ENCODE data around the gene APOBEC3B. TPM values are rescaled to one million over a fixed set of nuclear protein-coding genes. Genes with fewer than 3 reads are reported as not detected.

Gene APOBEC3B
- polyA plus RNA-seq, 2 donors = 3.4 to 4.6 TPM

GRCh38 chr22:38949889-38950405 lies 32.2 kb upstream of the APOBEC3B start:
- Histone ChIP-seq H3K4me3 (ENCODE audit: low read depth in 1 of 2, low read length in 2 of 2) (no peak overlapping the region), H3K27me3 (ENCODE audit: control insufficient read depth in 1 of 2, insufficient read depth in 2 of 2, low read length in 2 of 2) (no peaks in the 10 kb centered on the region), H3K9me3 (ENCODE audit: control insufficient read depth in 2 of 2, insufficient read depth in 1 of 2, low read depth in 1 of 2, low read length in 1 of 2) (no peaks in the 10 kb centered on the region), H3K36me3 (ENCODE audit: control insufficient read depth in 2 of 2, insufficient read depth in 2 of 2, low read length in 1 of 2) (no peaks in the 10 kb centered on the region), H3K27ac (ENCODE audit: low read depth in 2 of 2, low read length in 1 of 2) (no peak overlapping the region), H3K4me1 (ENCODE audit: control insufficient read depth in 2 of 2, insufficient read depth in 2 of 2, low read length in 1 of 2) (peaks cover 4 to 12% of the 10 kb centered on the region in 2 donors)
- 73 to 77% methylated on average over 8 of the region's 8 CpGs for WGBS, 2 donors

GRCh38 chr22:38950527-38951295 lies 31.4 kb upstream of the APOBEC3B start:
- Histone ChIP-seq H3K27ac (ENCODE audit: low read depth in 2 of 2, low read length in 1 of 2) (no peak overlapping the region), H3K4me3 (ENCODE audit: low read depth in 1 of 2, low read length in 2 of 2) (no peak overlapping the region), H3K4me1 (ENCODE audit: control insufficient read depth in 2 of 2, insufficient read depth in 2 of 2, low read length in 1 of 2) (peaks cover 4 to 12% of the 10 kb centered on the region in 2 donors), H3K36me3 (ENCODE audit: control insufficient read depth in 2 of 2, insufficient read depth in 2 of 2, low read length in 1 of 2) (no peaks in the 10 kb centered on the region), H3K9me3 (ENCODE audit: control insufficient read depth in 2 of 2, insufficient read depth in 1 of 2, low read depth in 1 of 2, low read length in 1 of 2) (no peaks in the 10 kb centered on the region), H3K27me3 (ENCODE audit: control insufficient read depth in 1 of 2, insufficient read depth in 2 of 2, low read length in 2 of 2) (no peaks in the 10 kb centered on the region)
- WGBS, 2 donors = 81 to 86% methylated on average over 13 of the region's 13 CpGs

- Histone ChIP-seq H3K27ac (ENCODE audit: low read depth in 2 of 2, low read length in 1 of 2) (no peak overlapping the region), H3K9me3 (ENCODE audit: control insufficient read depth in 2 of 2, insufficient read depth in 1 of 2, low read depth in 1 of 2, low read length in 1 of 2) (no peaks in the 10 kb centered on the region), H3K4me1 (ENCODE audit: control insufficient read depth in 2 of 2, insufficient read depth in 2 of 2, low read length in 1 of 2) (peaks cover 4 to 11% of the 10 kb centered on the region in 2 donors), H3K4me3 (ENCODE audit: low read depth in 1 of 2, low read length in 2 of 2) (no peak overlapping the region), H3K36me3 (ENCODE audit: control insufficient read depth in 2 of 2, insufficient read depth in 2 of 2, low read length in 1 of 2) (no peaks in the 10 kb centered on the region), H3K27me3 (ENCODE audit: control insufficient read depth in 1 of 2, insufficient read depth in 2 of 2, low read length in 2 of 2) (no peaks in the 10 kb centered on the region)
- 54 to 69% methylated on average over 2 of the region's 2 CpGs for WGBS, 2 donors
Measured at GRCh38 chr22:38951734-38952133, 30.4 kb upstream of the APOBEC3B start.

- Histone ChIP-seq H3K27me3 (ENCODE audit: control insufficient read depth in 1 of 2, insufficient read depth in 2 of 2, low read length in 2 of 2) (no peaks in the 10 kb centered on the region), H3K9me3 (ENCODE audit: control insufficient read depth in 2 of 2, insufficient read depth in 1 of 2, low read depth in 1 of 2, low read length in 1 of 2) (no peaks in the 10 kb centered on the region), H3K27ac (ENCODE audit: low read depth in 2 of 2, low read length in 1 of 2) (no peak overlapping the region), H3K4me1 (ENCODE audit: control insufficient read depth in 2 of 2, insufficient read depth in 2 of 2, low read length in 1 of 2) (peaks cover 6 to 8% of the 10 kb centered on the region in 2 donors), H3K4me3 (ENCODE audit: low read depth in 1 of 2, low read length in 2 of 2) (no peak overlapping the region), H3K36me3 (ENCODE audit: control insufficient read depth in 2 of 2, insufficient read depth in 2 of 2, low read length in 1 of 2) (no peaks in the 10 kb centered on the region)
- 84 to 90% methylated on average over 12 of the region's 12 CpGs for WGBS, 2 donors
Measured at GRCh38 chr22:38952281-38952993, 29.7 kb upstream of the APOBEC3B start.

GRCh38 chr22:38953091-38953490 lies 29.1 kb upstream of the APOBEC3B start:
- H3K36me3 ChIP-seq (ENCODE audit: control insufficient read depth in 2 of 2, insufficient read depth in 2 of 2, low read length in 1 of 2) = no peaks in the 10 kb centered on the region
- H3K4me3 ChIP-seq (ENCODE audit: low read depth in 1 of 2, low read length in 2 of 2) = no peak overlapping the region
- H3K9me3 ChIP-seq (ENCODE audit: control insufficient read depth in 2 of 2, insufficient read depth in 1 of 2, low read depth in 1 of 2, low read length in 1 of 2) = no peaks in the 10 kb centered on the region
- 87 to 94% methylated on average over 8 of the region's 8 CpGs for WGBS, 2 donors
- no peaks in the 10 kb centered on the region for H3K27me3 ChIP-seq (ENCODE audit: control insufficient read depth in 1 of 2, insufficient read depth in 2 of 2, low read length in 2 of 2)
- H3K27ac ChIP-seq (ENCODE audit: low read depth in 2 of 2, low read length in 1 of 2) = no peak overlapping the region
- peaks cover 6 to 9% of the 10 kb centered on the region in 2 donors for H3K4me1 ChIP-seq (ENCODE audit: control insufficient read depth in 2 of 2, insufficient read depth in 2 of 2, low read length in 1 of 2)

- Histone ChIP-seq H3K27me3 (ENCODE audit: control insufficient read depth in 1 of 2, insufficient read depth in 2 of 2, low read length in 2 of 2) (no peaks in the 10 kb centered on the region), H3K4me1 (ENCODE audit: control insufficient read depth in 2 of 2, insufficient read depth in 2 of 2, low read length in 1 of 2) (peaks cover 6 to 9% of the 10 kb centered on the region in 2 donors), H3K36me3 (ENCODE audit: control insufficient read depth in 2 of 2, insufficient read depth in 2 of 2, low read length in 1 of 2) (no peaks in the 10 kb centered on the region), H3K9me3 (ENCODE audit: control insufficient read depth in 2 of 2, insufficient read depth in 1 of 2, low read depth in 1 of 2, low read length in 1 of 2) (no peaks in the 10 kb centered on the region), H3K4me3 (ENCODE audit: low read depth in 1 of 2, low read length in 2 of 2) (no peak overlapping the region), H3K27ac (ENCODE audit: low read depth in 2 of 2, low read length in 1 of 2) (peak overlapping the region; percentile 11 to 16)
- WGBS, 2 donors = 54 to 63% methylated on average over 15 of the region's 15 CpGs
Measured at GRCh38 chr22:38953577-38954413, 28.4 kb upstream of the APOBEC3B start.

GRCh38 chr22:38954414-38955043 lies 27.6 kb upstream of the APOBEC3B start:
- Histone ChIP-seq H3K4me1 (ENCODE audit: control insufficient read depth in 2 of 2, insufficient read depth in 2 of 2, low read length in 1 of 2) (peaks cover 6 to 9% of the 10 kb centered on the region in 2 donors), H3K36me3 (ENCODE audit: control insufficient read depth in 2 of 2, insufficient read depth in 2 of 2, low read length in 1 of 2) (no peaks in the 10 kb centered on the region), H3K27ac (ENCODE audit: low read depth in 2 of 2, low read length in 1 of 2) (no peak overlapping the region), H3K9me3 (ENCODE audit: control insufficient read depth in 2 of 2, insufficient read depth in 1 of 2, low read depth in 1 of 2, low read length in 1 of 2) (no peaks in the 10 kb centered on the region), H3K4me3 (ENCODE audit: low read depth in 1 of 2, low read length in 2 of 2) (no peak overlapping the region), H3K27me3 (ENCODE audit: control insufficient read depth in 1 of 2, insufficient read depth in 2 of 2, low read length in 2 of 2) (no peaks in the 10 kb centered on the region)
- WGBS, 2 donors = 66 to 68% methylated on average over 13 of the region's 13 CpGs

- H3K36me3 ChIP-seq (ENCODE audit: control insufficient read depth in 2 of 2, insufficient read depth in 2 of 2, low read length in 1 of 2) = no peaks in the 10 kb centered on the region
- peaks cover 6 to 9% of the 10 kb centered on the region in 2 donors for H3K4me1 ChIP-seq (ENCODE audit: control insufficient read depth in 2 of 2, insufficient read depth in 2 of 2, low read length in 1 of 2)
- no peaks in the 10 kb centered on the region for H3K9me3 ChIP-seq (ENCODE audit: control insufficient read depth in 2 of 2, insufficient read depth in 1 of 2, low read depth in 1 of 2, low read length in 1 of 2)
- no peaks in the 10 kb centered on the region for H3K27me3 ChIP-seq (ENCODE audit: control insufficient read depth in 1 of 2, insufficient read depth in 2 of 2, low read length in 2 of 2)
- no peak overlapping the region for H3K4me3 ChIP-seq (ENCODE audit: low read depth in 1 of 2, low read length in 2 of 2)
- H3K27ac ChIP-seq (ENCODE audit: low read depth in 2 of 2, low read length in 1 of 2) = no peak overlapping the region
- WGBS, 2 donors = 68 to 72% methylated on average over 3 to 5 of the region's 5 CpGs
Measured at GRCh38 chr22:38955250-38955905, 26.8 kb upstream of the APOBEC3B start.
